Measurements from ENCODE around the gene CLIC6. TPM values are rescaled to one million over a fixed set of nuclear protein-coding genes. Genes with fewer than 3 reads are reported as not detected.
"Not testable (repeated sequence)": the region's sequence is repeated elsewhere in the genome, so short reads cannot be mapped to it uniquely, and the experiment has no call there.

CLIC6 gene
- total RNA-seq, 2 experiments from 2014 or later: not detected

DNA sequence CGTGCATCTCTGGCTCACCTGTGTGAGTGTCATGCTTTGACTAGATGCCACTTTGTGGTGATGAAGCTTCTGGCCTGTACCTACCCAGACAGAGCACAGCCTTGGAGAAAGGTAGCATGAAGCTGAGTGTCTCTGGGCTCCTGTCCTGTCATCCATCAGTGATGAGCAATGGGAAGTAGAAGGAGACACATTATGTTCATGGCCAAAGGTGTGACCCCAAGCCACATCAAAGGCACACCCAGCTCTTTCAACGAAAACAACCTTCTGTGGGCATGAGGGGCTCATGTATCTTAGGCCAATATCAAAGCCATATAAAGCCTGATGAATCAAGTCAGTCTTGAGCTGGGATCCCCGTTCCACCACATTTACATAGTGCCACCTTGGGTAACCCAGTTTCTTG is 1.0 kb upstream of the CLIC6 start:
- no peaks in the 10 kb centered on the region for H3K79me2 ChIP-seq (ENCODE audit: insufficient read depth, low read depth, low read length)
- no peak overlapping the region for H3K4me3 ChIP-seq (ENCODE audit: low read depth, low read length, poor library complexity, severe bottlenecking)
- H3K27ac ChIP-seq (ENCODE audit: low read depth, low read length, poor library complexity, severe bottlenecking): no peak overlapping the region
- no peak for TF ChIP-seq EZH2phosphoT487 (IDR thresholded peaks at IDR 0.05; ENCODE audit: borderline replicate concordance, low read depth, low read length)
- TF ChIP-seq, protein P1, sequence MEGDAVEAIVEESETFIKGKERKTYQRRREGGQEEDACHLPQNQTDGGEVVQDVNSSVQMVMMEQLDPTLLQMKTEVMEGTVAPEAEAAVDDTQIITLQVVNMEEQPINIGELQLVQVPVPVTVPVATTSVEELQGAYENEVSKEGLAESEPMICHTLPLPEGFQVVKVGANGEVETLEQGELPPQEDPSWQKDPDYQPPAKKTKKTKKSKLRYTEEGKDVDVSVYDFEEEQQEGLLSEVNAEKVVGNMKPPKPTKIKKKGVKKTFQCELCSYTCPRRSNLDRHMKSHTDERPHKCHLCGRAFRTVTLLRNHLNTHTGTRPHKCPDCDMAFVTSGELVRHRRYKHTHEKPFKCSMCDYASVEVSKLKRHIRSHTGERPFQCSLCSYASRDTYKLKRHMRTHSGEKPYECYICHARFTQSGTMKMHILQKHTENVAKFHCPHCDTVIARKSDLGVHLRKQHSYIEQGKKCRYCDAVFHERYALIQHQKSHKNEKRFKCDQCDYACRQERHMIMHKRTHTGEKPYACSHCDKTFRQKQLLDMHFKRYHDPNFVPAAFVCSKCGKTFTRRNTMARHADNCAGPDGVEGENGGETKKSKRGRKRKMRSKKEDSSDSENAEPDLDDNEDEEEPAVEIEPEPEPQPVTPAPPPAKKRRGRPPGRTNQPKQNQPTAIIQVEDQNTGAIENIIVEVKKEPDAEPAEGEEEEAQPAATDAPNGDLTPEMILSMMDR (conservative IDR thresholded peaks at IDR 0.05; ENCODE audit: low read length): no peak
- DNase-seq (ENCODE audit: low spot score): no peak
- POLR2A ChIA-PET: interaction anchor here (0.5 to 1.7 kb wide), 2 partner anchors 23 to 159 kb away, joined by 3 to 4 read pairs; no protein-coding TSS in a partner anchor
- intact Hi-C loops (cut with micrococcal nuclease; ENCODE audit: unreplicated experiment): no loop called here
- no peaks in the 10 kb centered on the region for H3K36me3 ChIP-seq (ENCODE audit: insufficient read depth, low read length)
- CTCF ChIA-PET (ENCODE audit: unreplicated experiment): interaction anchor here (0.6 kb wide), 1 partner anchor 43 kb away, joined by 3 read pairs; no protein-coding TSS in a partner anchor
- no peaks in the 10 kb centered on the region for H4K20me1 ChIP-seq (ENCODE audit: insufficient read depth, low read length)
- H2AFZ ChIP-seq (ENCODE audit: low read length): 0 out of 2 replicates have a peak overlapping the region, but pooled peaks have one; percentile 6
- H3K4me2 ChIP-seq (ENCODE audit: low read length): no peak overlapping the region
- H3K9me2 ChIP-seq (ENCODE audit: insufficient read depth, low read length): no peaks in the 10 kb centered on the region
- H3K9me3 ChIP-seq (ENCODE audit: low read length): no peaks in the 10 kb centered on the region
- no peaks in the 10 kb centered on the region for H3K4me1 ChIP-seq (ENCODE audit: insufficient read depth, low read length, poor library complexity, severe bottlenecking)
- BruUV-seq (replicated peaks): no TSS peak

DNA sequence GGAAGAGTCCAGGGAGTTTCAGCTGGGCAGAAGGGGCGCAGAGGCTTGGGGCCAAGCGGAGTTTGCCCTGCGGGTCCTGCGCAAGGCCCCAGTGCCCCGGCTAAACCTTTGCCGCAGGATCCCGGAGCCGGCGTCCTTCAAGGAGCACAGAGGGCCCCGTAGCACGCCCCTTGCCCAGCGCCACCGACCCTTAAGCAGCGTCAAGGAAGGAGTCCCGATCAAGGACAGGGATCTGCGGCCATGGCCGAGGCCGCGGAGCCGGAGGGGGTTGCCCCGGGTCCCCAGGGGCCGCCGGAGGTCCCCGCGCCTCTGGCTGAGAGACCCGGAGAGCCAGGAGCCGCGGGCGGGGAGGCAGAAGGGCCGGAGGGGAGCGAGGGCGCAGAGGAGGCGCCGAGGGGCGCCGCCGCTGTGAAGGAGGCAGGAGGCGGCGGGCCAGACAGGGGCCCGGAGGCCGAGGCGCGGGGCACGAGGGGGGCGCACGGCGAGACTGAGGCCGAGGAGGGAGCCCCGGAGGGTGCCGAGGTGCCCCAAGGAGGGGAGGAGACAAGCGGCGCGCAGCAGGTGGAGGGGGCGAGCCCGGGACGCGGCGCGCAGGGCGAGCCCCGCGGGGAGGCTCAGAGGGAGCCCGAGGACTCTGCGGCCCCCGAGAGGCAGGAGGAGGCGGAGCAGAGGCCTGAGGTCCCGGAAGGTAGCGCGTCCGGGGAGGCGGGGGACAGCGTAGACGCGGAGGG is 520 bp downstream of the CLIC6 start:
- H3K4me3 ChIP-seq (ENCODE audit: low read depth, low read length, poor library complexity, severe bottlenecking): no peak overlapping the region
- no peak overlapping the region for H3K4me2 ChIP-seq (ENCODE audit: low read length)
- no peak overlapping the region for H3K27ac ChIP-seq (ENCODE audit: low read depth, low read length, poor library complexity, severe bottlenecking)
- no peaks in the 10 kb centered on the region for H3K36me3 ChIP-seq (ENCODE audit: insufficient read depth, low read length)
- intact Hi-C loops (cut with micrococcal nuclease; ENCODE audit: unreplicated experiment): no loop called here
- no peak overlapping the region for H2AFZ ChIP-seq (ENCODE audit: low read length)
- H3K4me1 ChIP-seq (ENCODE audit: insufficient read depth, low read length, poor library complexity, severe bottlenecking): no peaks in the 10 kb centered on the region
- TF ChIP-seq EZH2phosphoT487 (IDR thresholded peaks at IDR 0.05; ENCODE audit: borderline replicate concordance, low read depth, low read length): no peak
- TF ChIP-seq, protein P1 (conservative IDR thresholded peaks at IDR 0.05; ENCODE audit: low read length): no peak
- H4K20me1 ChIP-seq (ENCODE audit: insufficient read depth, low read length): no peaks in the 10 kb centered on the region
- ChIA-PET POLR2A (no interaction called here), CTCF (ENCODE audit: unreplicated experiment) (no interaction called here)
- no peak for DNase-seq (ENCODE audit: low spot score)
- H3K9me2 ChIP-seq (ENCODE audit: insufficient read depth, low read length): no peaks in the 10 kb centered on the region
- no peaks in the 10 kb centered on the region for H3K79me2 ChIP-seq (ENCODE audit: insufficient read depth, low read depth, low read length)
- H3K9me3 ChIP-seq (ENCODE audit: low read length): no peaks in the 10 kb centered on the region
- BruUV-seq (replicated peaks): no TSS peak

DNA sequence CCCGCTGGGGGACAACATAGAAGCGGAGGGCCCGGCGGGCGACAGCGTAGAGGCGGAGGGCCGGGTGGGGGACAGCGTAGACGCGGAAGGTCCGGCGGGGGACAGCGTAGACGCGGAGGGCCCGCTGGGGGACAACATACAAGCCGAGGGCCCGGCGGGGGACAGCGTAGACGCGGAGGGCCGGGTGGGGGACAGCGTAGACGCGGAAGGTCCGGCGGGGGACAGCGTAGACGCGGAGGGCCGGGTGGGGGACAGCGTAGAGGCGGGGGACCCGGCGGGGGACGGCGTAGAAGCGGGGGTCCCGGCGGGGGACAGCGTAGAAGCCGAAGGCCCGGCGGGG is 1.1 kb downstream of the CLIC6 start:
- CTCF ChIA-PET (ENCODE audit: unreplicated experiment); H4K20me1 ChIP-seq (ENCODE audit: insufficient read depth, low read length); intact Hi-C loops (cut with micrococcal nuclease; ENCODE audit: unreplicated experiment); H3K79me2 ChIP-seq (ENCODE audit: insufficient read depth, low read depth, low read length); H3K36me3 ChIP-seq (ENCODE audit: insufficient read depth, low read length); H3K4me3 ChIP-seq (ENCODE audit: low read depth, low read length, poor library complexity, severe bottlenecking); H3K4me1 ChIP-seq (ENCODE audit: insufficient read depth, low read length, poor library complexity, severe bottlenecking); DNase-seq (ENCODE audit: low spot score); H2AFZ ChIP-seq (ENCODE audit: low read length); H3K4me2 ChIP-seq (ENCODE audit: low read length); H3K9me2 ChIP-seq (ENCODE audit: insufficient read depth, low read length); POLR2A ChIA-PET; H3K27ac ChIP-seq (ENCODE audit: low read depth, low read length, poor library complexity, severe bottlenecking); H3K9me3 ChIP-seq (ENCODE audit: low read length); BruUV-seq (replicated peaks): not testable (repeated sequence)

Measured in OCI-LY7 (cell line).